A549 (cell line): Measurements from ENCODE around the gene STYXL2. TPM values are rescaled to one million over a fixed set of nuclear protein-coding genes. Genes with fewer than 3 reads are reported as not detected.

Source experiments
- ATAC-seq, 2 experiments: fragments of 200-7000 bp in 1 of 2; fragments of >200 bp in 1 of 2; cut with Nextera tagmentation in 1 of 2; cut with Tn5 transposase in 1 of 2; 3 replicates each; pipeline versions ENCODE4 v1.8.0 to v1.9.1; 2018 to 2020; ENCODE audit warnings: mild to moderate bottlenecking in 1 of 2, moderate library complexity in 1 of 2
- CTCF ChIA-PET: fragments of 300-600 bp; sonication (Branson Sonifier 250); formaldehyde crosslinking; extraction: SDS; loops from one replicate; lab custom pipeline; 2021; ENCODE audit warnings: antibody characterized with exemption, inconsistent platforms; lab: Yijun Ruan, JAX
- POLR2A ChIA-PET: fragments of 350-600 bp; formaldehyde crosslinking; extraction: SDS; loops from one replicate; lab custom pipeline; 2021; ENCODE audit warnings: antibody characterized with exemption, inconsistent platforms; lab: Yijun Ruan, JAX
- DNase-seq, 2 experiments: peaks; one replicate each; pipeline versions ENCODE4 v3.0.0 to v3.0.0-alpha.2; 2011 to 2016; ENCODE audit warnings: low read depth in 1 of 2, low spot score in 1 of 2
- FAIRE-seq: peaks from 2 replicates; lab custom pipeline; 2011; peaks lifted over from hg19 to GRCh38; lab: Jason Lieb, UNC
- H3K27ac ChIP-seq, 2 experiments: fragments of >200 bp; sonication (Bioruptor Twin); formaldehyde crosslinking; 3 replicates each; pipeline ENCODE4 v1.5.1; 2016 to 2017
- H3K4me1 ChIP-seq: fragments of >200 bp; sonication (Bioruptor Twin); formaldehyde crosslinking; 3 replicates; pipeline ENCODE4 v1.6.1; 2016
- H3K4me2 ChIP-seq: fragments of >200 bp; sonication (Bioruptor Twin); formaldehyde crosslinking; 3 replicates; pipeline ENCODE4 v1.6.1; 2016
- H3K4me3 ChIP-seq: fragments of >200 bp; sonication (Bioruptor Twin); formaldehyde crosslinking; 3 replicates; pipeline ENCODE4 v1.5.1; 2016
- H3K9me3 ChIP-seq: fragments of >200 bp; sonication (Bioruptor Twin); formaldehyde crosslinking; 3 replicates; pipeline ENCODE4 v1.6.1; 2016
- CHD2 ChIP-seq: fragments of 150-350 bp; IDR thresholded peaks from 2 replicates; pipeline ENCODE4 v1.6.1; 2014; ENCODE audit warnings: low read length; ENCODE audit not compliant: partially characterized antibody
- CHD4 ChIP-seq: fragments of 200-600 bp; sonication (generic); IDR thresholded peaks from 2 replicates; pipeline ENCODE4 v1.6.1; 2016; ENCODE audit warnings: antibody characterized with exemption, mild to moderate bottlenecking, borderline replicate concordance
- EHF ChIP-seq: fragments of 250-450 bp; sonication (Bioruptor Pico); IDR thresholded peaks from 2 replicates; pipeline ENCODE4 v1.5.0; 2020; ENCODE audit warnings: mild to moderate bottlenecking
- HDAC2 ChIP-seq: fragments of 200-600 bp; sonication (generic); IDR thresholded peaks from 2 replicates; pipeline ENCODE4 v1.6.1; 2016
- JUN ChIP-seq, 2 experiments: fragments of >200 bp; sonication (Bioruptor Twin); formaldehyde crosslinking; IDR thresholded peaks; 2 replicates in 1 of 2; 3 replicates in 1 of 2; pipeline ENCODE4 v1.6.1; 2016 to 2017
- MAFK ChIP-seq: fragments of 450-650 bp; IDR thresholded peaks from 2 replicates; pipeline ENCODE4 v1.6.1; 2014; ENCODE audit not compliant: partially characterized antibody
- MAX ChIP-seq: IDR thresholded peaks from 2 replicates; pipeline ENCODE4 v1.6.1; 2012
- NPAS2 ChIP-seq: fragments of 250-450 bp; sonication (Bioruptor Pico); IDR thresholded peaks from 2 replicates; pipeline ENCODE4 v1.8.0; 2022; ENCODE audit warnings: mild to moderate bottlenecking, moderate library complexity, borderline replicate concordance
- NR3C1 ChIP-seq: fragments of >200 bp; sonication (Bioruptor Twin); formaldehyde crosslinking; IDR thresholded peaks from 3 replicates; pipeline ENCODE4 v1.6.1; 2017
- POLR2A ChIP-seq: IDR thresholded peaks from 2 replicates; pipeline ENCODE4 v1.6.1; 2012; ENCODE audit warnings: mild to moderate bottlenecking, low read length
- REST ChIP-seq: fragments of 200-600 bp; sonication (generic); IDR thresholded peaks from 2 replicates; pipeline ENCODE4 v1.6.1; 2016; ENCODE audit warnings: antibody characterized with exemption, mild to moderate bottlenecking, moderate library complexity
- RNF2 ChIP-seq: fragments of 200-600 bp; sonication (generic); IDR thresholded peaks from 2 replicates; pipeline ENCODE4 v1.6.1; 2016; ENCODE audit warnings: low read depth, mild to moderate bottlenecking, antibody characterized with exemption, moderate library complexity, borderline replicate concordance
- TP53 ChIP-seq: fragments of 250-450 bp; sonication (Bioruptor Pico); IDR thresholded peaks from 2 replicates; pipeline ENCODE4 v1.5.0; 2021; ENCODE audit warnings: mild to moderate bottlenecking, moderate library complexity
- ZNF302 ChIP-seq: fragments of 250-450 bp; sonication (Bioruptor Pico); IDR thresholded peaks from 2 replicates; pipeline ENCODE4 v1.9.0; 2021; ENCODE audit warnings: inconsistent platforms, mild to moderate bottlenecking, moderate library complexity
- ZSCAN20 ChIP-seq: fragments of 250-450 bp; sonication (Bioruptor Pico); IDR thresholded peaks from 2 replicates; pipeline ENCODE4 v1.8.0; 2022; ENCODE audit warnings: mild to moderate bottlenecking, moderate library complexity
- WGBS: methylation state at CpG from one replicate; pipeline ENCODE4 v1.1.6; 2017; ENCODE audit errors: missing lambda C conversion rate; 5-methylcytosine and 5-hydroxymethylcytosine counted together
- polyA plus RNA-seq, 4 experiments: library from polyadenylated mRNA; depleted of rRNA in 3 of 4; stranded (reverse); fragments of >200 nt; fragmentation: RNase III in 1 of 4; extraction: RNeasy Plus Mini Kit Qiagen cat#74134 plus additional on column Dnase treatment in 1 of 4; gene quantifications; 2 replicates in 3 of 4; 3 replicates in 1 of 4; pipeline ENCODE4 v1.2.3, GENCODE V29; 2011 to 2017
- TF ChIP-seq, protein P1 (sequence below): IDR thresholded peaks from 2 replicates; pipeline ENCODE4 v1.6.1; 2012
- TF ChIP-seq, protein P2 (sequence below): fragments of 250-450 bp; sonication (Bioruptor Pico); IDR thresholded peaks from 2 replicates; pipeline ENCODE4 v1.5.0; 2020; ENCODE audit warnings: low read depth, mild to moderate bottlenecking, moderate library complexity
- TF ChIP-seq, protein P3 (sequence below): fragments of >200 bp; sonication (Bioruptor Twin); formaldehyde crosslinking; IDR thresholded peaks from 3 replicates; pipeline ENCODE4 v1.5.1; 2016
- TF ChIP-seq, protein P4 (sequence below): fragments of >200 bp; sonication (Bioruptor Twin); formaldehyde crosslinking; IDR thresholded peaks from 3 replicates; pipeline ENCODE4 v1.6.1; 2016

Gene STYXL2
- polyA plus RNA-seq, 2 of the 4 experiments (the other 2 are of a cell fraction) = not detected

DNA sequence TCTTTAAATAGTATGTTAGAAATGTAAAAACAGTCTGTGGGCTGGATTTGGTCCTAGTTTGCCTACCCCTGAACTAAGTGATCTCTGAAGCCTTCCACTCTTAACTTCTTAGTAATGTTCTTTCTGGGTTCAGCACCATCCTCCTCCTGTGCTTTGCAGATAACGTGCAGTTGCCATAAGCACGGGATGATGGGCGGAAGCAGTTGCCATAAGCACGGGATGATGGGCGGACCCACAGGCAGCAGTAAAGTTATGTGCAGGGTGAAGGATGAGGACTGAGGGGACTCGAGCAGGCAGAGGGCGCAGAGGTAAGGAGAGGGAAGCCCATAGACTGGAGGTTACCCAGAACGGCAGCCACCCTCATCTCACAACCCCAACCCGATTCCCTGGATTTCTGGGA lies 29.3 kb upstream of the STYXL2 start:
- ChIA-PET CTCF (interaction anchor here (1.1 to 18.6 kb wide), 12 partner anchors 10 to 489 kb away, joined by 3 to 534 read pairs (median 6); partner anchors contain the start of genes CREG1 and POU2F1), POLR2A (interaction anchor here (0.5 kb wide), 1 partner anchor 156 kb away, joined by 3 read pairs; the partner anchor contains the start of gene POU2F1)
- ATAC-seq (no peak), DNase-seq (no peak), FAIRE-seq (no peak)
- H3K9me3 ChIP-seq = no peaks in the 10 kb centered on the region
- no peaks in the 10 kb centered on the region for H3K4me1 ChIP-seq
- H3K4me3 ChIP-seq = no peak overlapping the region
- no peak overlapping the region for H3K4me2 ChIP-seq
- H3K27ac ChIP-seq = no peak overlapping the region
- WGBS = 54% methylated on average over 9 of the region's 9 CpGs
- TF ChIP-seq, protein P1, sequence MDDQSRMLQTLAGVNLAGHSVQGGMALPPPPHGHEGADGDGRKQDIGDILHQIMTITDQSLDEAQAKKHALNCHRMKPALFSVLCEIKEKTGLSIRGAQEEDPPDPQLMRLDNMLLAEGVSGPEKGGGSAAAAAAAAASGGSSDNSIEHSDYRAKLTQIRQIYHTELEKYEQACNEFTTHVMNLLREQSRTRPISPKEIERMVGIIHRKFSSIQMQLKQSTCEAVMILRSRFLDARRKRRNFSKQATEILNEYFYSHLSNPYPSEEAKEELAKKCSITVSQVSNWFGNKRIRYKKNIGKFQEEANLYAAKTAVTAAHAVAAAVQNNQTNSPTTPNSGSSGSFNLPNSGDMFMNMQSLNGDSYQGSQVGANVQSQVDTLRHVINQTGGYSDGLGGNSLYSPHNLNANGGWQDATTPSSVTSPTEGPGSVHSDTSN = no peak
- no peak for TF ChIP-seq NPAS2
- TF ChIP-seq, protein P2, sequence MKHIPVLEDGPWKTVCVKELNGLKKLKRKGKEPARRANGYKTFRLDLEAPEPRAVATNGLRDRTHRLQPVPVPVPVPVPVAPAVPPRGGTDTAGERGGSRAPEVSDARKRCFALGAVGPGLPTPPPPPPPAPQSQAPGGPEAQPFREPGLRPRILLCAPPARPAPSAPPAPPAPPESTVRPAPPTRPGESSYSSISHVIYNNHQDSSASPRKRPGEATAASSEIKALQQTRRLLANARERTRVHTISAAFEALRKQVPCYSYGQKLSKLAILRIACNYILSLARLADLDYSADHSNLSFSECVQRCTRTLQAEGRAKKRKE (CRISPR knock-in tag) = no peak
- TF ChIP-seq CHD2 = no peak
- no peak for TF ChIP-seq RNF2
- TF ChIP-seq REST = no peak
- no peak for TF ChIP-seq MAX
- TF ChIP-seq TP53 (CRISPR knock-in tag) = no peak
- no peak for TF ChIP-seq NR3C1
- TF ChIP-seq POLR2A = no peak
- TF ChIP-seq CHD4 = no peak
- TF ChIP-seq, protein P3, sequence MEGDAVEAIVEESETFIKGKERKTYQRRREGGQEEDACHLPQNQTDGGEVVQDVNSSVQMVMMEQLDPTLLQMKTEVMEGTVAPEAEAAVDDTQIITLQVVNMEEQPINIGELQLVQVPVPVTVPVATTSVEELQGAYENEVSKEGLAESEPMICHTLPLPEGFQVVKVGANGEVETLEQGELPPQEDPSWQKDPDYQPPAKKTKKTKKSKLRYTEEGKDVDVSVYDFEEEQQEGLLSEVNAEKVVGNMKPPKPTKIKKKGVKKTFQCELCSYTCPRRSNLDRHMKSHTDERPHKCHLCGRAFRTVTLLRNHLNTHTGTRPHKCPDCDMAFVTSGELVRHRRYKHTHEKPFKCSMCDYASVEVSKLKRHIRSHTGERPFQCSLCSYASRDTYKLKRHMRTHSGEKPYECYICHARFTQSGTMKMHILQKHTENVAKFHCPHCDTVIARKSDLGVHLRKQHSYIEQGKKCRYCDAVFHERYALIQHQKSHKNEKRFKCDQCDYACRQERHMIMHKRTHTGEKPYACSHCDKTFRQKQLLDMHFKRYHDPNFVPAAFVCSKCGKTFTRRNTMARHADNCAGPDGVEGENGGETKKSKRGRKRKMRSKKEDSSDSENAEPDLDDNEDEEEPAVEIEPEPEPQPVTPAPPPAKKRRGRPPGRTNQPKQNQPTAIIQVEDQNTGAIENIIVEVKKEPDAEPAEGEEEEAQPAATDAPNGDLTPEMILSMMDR = no peak
- no peak for TF ChIP-seq ZNF302 (CRISPR knock-in tag)
- TF ChIP-seq MAFK = no peak
- TF ChIP-seq, protein P4, sequence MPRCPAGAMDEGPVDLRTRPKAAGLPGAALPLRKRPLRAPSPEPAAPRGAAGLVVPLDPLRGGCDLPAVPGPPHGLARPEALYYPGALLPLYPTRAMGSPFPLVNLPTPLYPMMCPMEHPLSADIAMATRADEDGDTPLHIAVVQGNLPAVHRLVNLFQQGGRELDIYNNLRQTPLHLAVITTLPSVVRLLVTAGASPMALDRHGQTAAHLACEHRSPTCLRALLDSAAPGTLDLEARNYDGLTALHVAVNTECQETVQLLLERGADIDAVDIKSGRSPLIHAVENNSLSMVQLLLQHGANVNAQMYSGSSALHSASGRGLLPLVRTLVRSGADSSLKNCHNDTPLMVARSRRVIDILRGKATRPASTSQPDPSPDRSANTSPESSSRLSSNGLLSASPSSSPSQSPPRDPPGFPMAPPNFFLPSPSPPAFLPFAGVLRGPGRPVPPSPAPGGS = no peak
- no peak for TF ChIP-seq ZSCAN20 (CRISPR knock-in tag)
- no peak for TF ChIP-seq HDAC2
- no peak for TF ChIP-seq JUN (IDR thresholded peaks at IDR 0.05)
- TF ChIP-seq EHF (CRISPR knock-in tag) = no peak
